Mammary microvascular endothelial cell (primary cell): ENCODE results near the gene CLDN11. TPM values are rescaled to one million over a fixed set of nuclear protein-coding genes. Genes with fewer than 3 reads are reported as not detected.

ENCODE experiments used
- total RNA-seq: library from RNA; depleted of rRNA; stranded (reverse); fragments of >200 nt; gene quantifications from 2 replicates; pipeline ENCODE4 v1.2.3, GENCODE V29; 2015

CLDN11 gene
- 446 and 509 TPM in 2 replicates for total RNA-seq

GRCh38 chr3:170418422-170419398 lies at the start of gene CLDN11:
Gene CLDN11, plus strand, starts transcription at chr3:170418868. Its CDS starts 199 bp downstream, at chr3:170419067.

Other genes starting within 250 kb of the CLDN11 start
- gene PHC3, start 237.1 kb upstream of the CLDN11 start, total RNA-seq, result 13.3 and 17.2 TPM in 2 replicates
- gene PRKCI, start 196.4 kb upstream of the CLDN11 start, total RNA-seq, result 18.5 and 20.5 TPM in 2 replicates
- 14.7 and 15.8 TPM in 2 replicates for gene SKIL, start 61.2 kb upstream of the CLDN11 start, total RNA-seq
- gene SLC7A14, start 167.2 kb downstream of the CLDN11 start, total RNA-seq, result 0.25 and 0.47 TPM in 2 replicates